Forelimb muscle (tissue), 1 donor: ENCODE results near the gene CCNG1. TPM values are rescaled to one million over a fixed set of nuclear protein-coding genes. Genes with fewer than 3 reads are reported as not detected.
"Not testable (repeated sequence)": the region's sequence is repeated elsewhere in the genome, so short reads cannot be mapped to it uniquely, and the experiment has no call there.

Experiments used
- DNase-seq: peaks from one replicate; pipeline ENCODE4 v3.0.0-alpha.2; 2013; ENCODE audit warnings: low read depth
- polyA plus RNA-seq: library from polyadenylated mRNA; unstranded; fragments of 120-200 nt; gene quantifications from one replicate; pipeline ENCODE4 v1.2.1, GENCODE V29; 2013; ENCODE audit not compliant: insufficient read length

Gene CCNG1
- polyA plus RNA-seq, 1 donor = 356 TPM

GRCh38 chr5:163444526-163444925, 7.1 kb downstream of the CCNG1 start:
- no peak for DNase-seq

- no peak for DNase-seq
Measured at GRCh38 chr5:163445345-163445744, 8.0 kb downstream of the CCNG1 start.

- DNase-seq = no peak
Measured at GRCh38 chr5:163447191-163447590, 9.8 kb downstream of the CCNG1 start.

GRCh38 chr5:163447875-163448274, 10.5 kb downstream of the CCNG1 start:
- DNase-seq = no peak

- DNase-seq = no peak
Measured at GRCh38 chr5:163448491-163448890, 11.1 kb downstream of the CCNG1 start.

- DNase-seq = no peak
Measured at GRCh38 chr5:163451489-163451888, 14.1 kb downstream of the CCNG1 start.

GRCh38 chr5:163453705-163454104, 16.3 kb downstream of the CCNG1 start:
- DNase-seq = no peak

GRCh38 chr5:163455406-163455805, 18.0 kb downstream of the CCNG1 start:
- not testable (repeated sequence) for DNase-seq

- no peak for DNase-seq
Measured at GRCh38 chr5:163456029-163456589, 18.7 kb downstream of the CCNG1 start.

GRCh38 chr5:163456840-163457239, 19.4 kb downstream of the CCNG1 start:
- DNase-seq = no peak

GRCh38 chr5:163458778-163459385, 21.5 kb downstream of the CCNG1 start:
- no peak for DNase-seq

- no peak for DNase-seq
Measured at GRCh38 chr5:163459462-163459818, 22.0 kb downstream of the CCNG1 start.

- peak; percentile 99 for DNase-seq
Measured at GRCh38 chr5:163459819-163460561, 22.6 kb downstream of the CCNG1 start, which contains the start of gene NUDCD2. TSS of gene NUDCD2 (minus strand) at chr5:163460102. CDS start at chr5:163460050, 52 bp downstream.

- no peak for DNase-seq
Measured at GRCh38 chr5:163460562-163461171, 23.3 kb downstream of the CCNG1 start, which contains the start of gene HMMR. TSS of gene HMMR (plus strand) at chr5:163460632. CDS start at chr5:163460693, 61 bp downstream.

GRCh38 chr5:163463063-163463435, 25.7 kb downstream of the CCNG1 start:
- DNase-seq = no peak

- DNase-seq = no peak
Measured at GRCh38 chr5:163467682-163468081, 30.3 kb downstream of the CCNG1 start.

GRCh38 chr5:163473635-163474243, 36.3 kb downstream of the CCNG1 start:
- DNase-seq = no peak

GRCh38 chr5:163475411-163475810, 38.0 kb downstream of the CCNG1 start:
- no peak for DNase-seq

GRCh38 chr5:163478126-163478981, 41.0 kb downstream of the CCNG1 start:
- no peak for DNase-seq

- DNase-seq = no peak
Measured at GRCh38 chr5:163478982-163479271, 41.5 kb downstream of the CCNG1 start.

GRCh38 chr5:163489055-163489744, 51.8 kb downstream of the CCNG1 start:
- no peak for DNase-seq
